ENCODE data around the gene PPEF1. TPM values are rescaled to one million over a fixed set of nuclear protein-coding genes. Genes with fewer than 3 reads are reported as not detected.
"Not testable (repeated sequence)": the region's sequence is repeated elsewhere in the genome, so short reads cannot be mapped to it uniquely, and the experiment has no call there.

The PPEF1 gene
- total and polyA plus RNA-seq, 8 donors, result 0.04 to 0.56 (median 0.19) TPM; not detected in 4

DNA sequence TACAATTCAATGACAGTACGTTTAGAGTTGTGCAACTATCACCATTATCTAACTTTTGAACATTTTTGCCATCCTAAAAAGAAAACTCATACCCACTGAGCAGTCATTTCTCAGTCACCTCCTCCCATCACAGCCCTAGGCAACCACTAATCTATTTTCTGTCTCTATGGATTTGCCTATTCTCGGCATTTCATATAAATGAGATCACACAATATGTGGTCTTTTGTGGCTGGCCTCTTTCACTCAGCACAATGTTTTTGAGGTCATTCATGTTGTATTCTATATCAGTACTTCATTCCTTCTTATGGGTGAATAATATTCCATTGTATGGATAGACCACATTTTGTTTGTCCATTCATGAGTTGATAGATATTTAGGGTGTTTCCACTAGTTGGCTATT, 103.0 kb downstream of the PPEF1 start:
- ATAC-seq, result no peak
- no peak for DNase-seq
- no peaks in the 10 kb centered on the region for H3K27me3 ChIP-seq
- FAIRE-seq, result no peak
- intact Hi-C loops (cut with DNase I), result no loop called here
- no peak overlapping the region for H3K4me3 ChIP-seq
- WGBS, 2 donors, result 67 to 71% methylated on average over 2 of the region's 2 CpGs
- H3K36me3 ChIP-seq, result no peaks in the 10 kb centered on the region
- H3K4me1 ChIP-seq, result no peaks in the 10 kb centered on the region
- H3K9me3 ChIP-seq, result no peaks in the 10 kb centered on the region
- H3K27ac ChIP-seq, result no peak overlapping the region
- TF ChIP-seq CTCF (IDR thresholded peaks at IDR 0.05), result no peak

- Histone ChIP-seq H3K9me3 (no peaks in the 10 kb centered on the region), H3K4me3 (no peak overlapping the region), H3K27me3 (peaks cover 0 to 4% (median 0%) of the 10 kb centered on the region in 4 donors), H3K27ac (no peak overlapping the region), H3K4me1 (no peaks in the 10 kb centered on the region), H3K36me3 (no peaks in the 10 kb centered on the region)
- WGBS, 2 donors, result 83 to 87% methylated on average over 2 of the region's 2 CpGs
- intact Hi-C loops (cut with DNase I), result no loop called here
- ATAC-seq, result no peak
- DNase-seq, result no peak
- no peak for TF ChIP-seq CTCF (IDR thresholded peaks at IDR 0.05)
- no peak for FAIRE-seq
Observed at GRCh38 chrX:18825375-18825774, 117.9 kb downstream of the PPEF1 start.

GRCh38 chrX:18828832-18829404, 121.5 kb downstream of the PPEF1 start:
- intact Hi-C loops (cut with DNase I), result no loop called here
- DNase-seq (no peak), ATAC-seq (no peak), FAIRE-seq (no peak)
- 88 to 92% methylated on average over 1 of the region's 1 CpG for WGBS, 2 donors
- H3K27ac ChIP-seq, result no peak overlapping the region
- no peak overlapping the region for H3K4me3 ChIP-seq
- no peak for TF ChIP-seq CTCF (IDR thresholded peaks at IDR 0.05)
- no peaks in the 10 kb centered on the region for H3K36me3 ChIP-seq
- peaks cover 0 to 4% (median 0%) of the 10 kb centered on the region in 4 donors for H3K27me3 ChIP-seq
- no peaks in the 10 kb centered on the region for H3K9me3 ChIP-seq
- no peaks in the 10 kb centered on the region for H3K4me1 ChIP-seq

DNA sequence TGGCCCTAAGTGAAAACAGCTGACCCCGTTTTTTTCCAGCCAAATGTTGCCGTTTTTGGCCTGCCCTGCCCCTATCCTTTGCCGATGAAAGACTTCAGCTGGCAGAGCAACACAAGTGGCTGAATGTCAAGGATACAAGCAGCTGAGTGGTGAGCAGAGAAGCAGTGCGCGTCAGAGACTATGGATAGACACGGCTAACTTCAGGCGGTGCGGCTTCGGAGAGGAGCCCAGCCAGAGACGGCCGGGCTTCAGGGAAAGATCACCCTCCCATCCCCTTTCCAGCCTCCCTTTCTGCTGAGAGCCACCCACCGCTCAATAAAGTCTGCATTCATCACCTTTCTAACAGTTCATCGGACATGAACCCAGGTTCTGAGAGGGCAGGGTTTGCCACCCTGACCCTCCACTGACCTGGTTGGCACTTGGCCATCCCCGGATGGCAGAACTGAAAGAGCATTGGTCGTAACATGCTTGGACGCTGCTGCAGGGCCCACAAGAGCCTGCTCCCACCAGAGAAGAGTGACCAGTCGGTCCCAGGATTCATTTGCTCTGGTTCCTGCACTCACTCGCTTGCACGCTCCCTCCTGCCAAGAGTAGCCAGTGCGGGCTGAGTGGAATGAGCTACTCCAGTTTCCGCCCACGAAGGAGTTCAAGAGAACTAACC, 125.8 kb downstream of the PPEF1 start:
- H3K4me1 ChIP-seq, result no peaks in the 10 kb centered on the region
- H3K27me3 ChIP-seq, result peaks cover 0 to 4% (median 0%) of the 10 kb centered on the region in 4 donors
- peak in 1 of 4 donors; percentile 43 for ATAC-seq
- 66 to 73% methylated on average over 21 to 22 of the region's 22 CpGs for WGBS, 2 donors
- no peak for FAIRE-seq
- H3K9me3 ChIP-seq, result no peaks in the 10 kb centered on the region
- no peak for TF ChIP-seq CTCF (IDR thresholded peaks at IDR 0.05)
- no peak overlapping the region for H3K27ac ChIP-seq
- no peak for DNase-seq
- intact Hi-C loops (cut with DNase I), result no loop called here
- no peaks in the 10 kb centered on the region for H3K36me3 ChIP-seq
- H3K4me3 ChIP-seq, result no peak overlapping the region

DNA sequence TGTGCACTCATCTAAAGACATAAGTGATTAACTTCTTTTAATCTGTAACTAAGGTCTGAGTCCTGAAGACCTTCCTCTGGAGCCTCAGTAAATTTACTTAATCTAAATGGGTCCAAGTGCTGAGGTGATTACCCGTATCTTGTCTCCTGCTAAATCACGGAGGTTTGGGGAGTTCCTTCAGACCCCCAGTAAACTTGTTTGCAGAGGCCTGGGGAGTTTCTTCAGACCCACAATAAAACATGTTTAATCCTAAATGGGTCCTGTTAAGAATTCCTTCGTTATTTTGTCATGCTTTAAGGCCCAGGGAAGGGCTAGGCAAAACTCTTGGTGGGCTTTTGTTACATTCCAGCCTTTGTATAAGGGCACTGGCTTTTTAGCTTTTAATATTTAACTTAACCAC, 140.5 kb downstream of the PPEF1 start:
- intact Hi-C loops (cut with DNase I); H3K4me3 ChIP-seq; ATAC-seq; H3K9me3 ChIP-seq; DNase-seq; FAIRE-seq; H3K27ac ChIP-seq; H3K36me3 ChIP-seq; H3K4me1 ChIP-seq; H3K27me3 ChIP-seq: not testable (repeated sequence)
- WGBS, 2 donors, result 78 to 88% methylated on average over 3 of the region's 3 CpGs

Data from pancreas (tissue), 10 donors.